Nephron (organoid): ENCODE measurements around the gene PDCD1LG2.

ENCODE experiments used
- H3K27ac Mint-ChIP-seq, 3 experiments: 2 replicates each; pipeline ENCODE4 v1.8.0; 2020; ENCODE audit warnings: mixed read lengths in 3 of 3, mild to moderate bottlenecking in 2 of 3, moderate library complexity in 1 of 3
- H3K27me3 Mint-ChIP-seq: 2 replicates; pipeline ENCODE4 v1.8.0; 2021; ENCODE audit warnings: low read depth, mild to moderate bottlenecking, moderate library complexity, mixed read lengths
- H3K36me3 Mint-ChIP-seq: 2 replicates; pipeline ENCODE4 v1.8.0; 2020; ENCODE audit warnings: low read depth, mixed read lengths
- H3K4me1 Mint-ChIP-seq: 2 replicates; pipeline ENCODE4 v1.8.0; 2020; ENCODE audit warnings: mixed read lengths
- H3K4me3 Mint-ChIP-seq, 3 experiments: 2 replicates each; pipeline ENCODE4 v1.8.0; 2020; ENCODE audit warnings: mild to moderate bottlenecking in 3 of 3, mixed read lengths in 3 of 3, moderate library complexity in 2 of 3
- H3K9me3 Mint-ChIP-seq: 2 replicates; pipeline ENCODE4 v1.8.0; 2020; ENCODE audit warnings: mixed read lengths
- CTCF ChIP-seq, 3 experiments: fragments of 200-600 bp; sonication (generic); IDR thresholded peaks; one replicate each; pipeline ENCODE4 v1.5.0; 2021; ENCODE audit warnings: antibody characterized with exemption in 3 of 3; ENCODE audit not compliant: unreplicated experiment in 3 of 3

PDCD1LG2 gene

GRCh38 chr9:5569891-5570290, 59.6 kb downstream of the PDCD1LG2 start:
- Mint-ChIP-seq H3K36me3 (no peaks in the 10 kb centered on the region), H3K4me3 (no peak overlapping the region), H3K27me3 (no peaks in the 10 kb centered on the region), H3K4me1 (no peaks in the 10 kb centered on the region), H3K9me3 (no peaks in the 10 kb centered on the region), H3K27ac (no peak overlapping the region)
- TF ChIP-seq CTCF (IDR thresholded peaks at IDR 0.05; ENCODE audit: unreplicated experiment in 3 of 3) = no peak

- Mint-ChIP-seq H3K27me3 (no peaks in the 10 kb centered on the region), H3K27ac (no peak overlapping the region), H3K9me3 (no peaks in the 10 kb centered on the region), H3K4me3 (no peak overlapping the region), H3K36me3 (no peaks in the 10 kb centered on the region), H3K4me1 (no peaks in the 10 kb centered on the region)
- TF ChIP-seq CTCF (IDR thresholded peaks at IDR 0.05; ENCODE audit: unreplicated experiment in 3 of 3) = no peak
Measured at GRCh38 chr9:5571629-5572232, 61.4 kb downstream of the PDCD1LG2 start.

- H3K27ac Mint-ChIP-seq = no peak overlapping the region
- no peak overlapping the region for H3K4me3 Mint-ChIP-seq
- H3K27me3 Mint-ChIP-seq = no peaks in the 10 kb centered on the region
- no peak for TF ChIP-seq CTCF (IDR thresholded peaks at IDR 0.05; ENCODE audit: unreplicated experiment in 3 of 3)
- no peaks in the 10 kb centered on the region for H3K4me1 Mint-ChIP-seq
- no peaks in the 10 kb centered on the region for H3K36me3 Mint-ChIP-seq
- no peaks in the 10 kb centered on the region for H3K9me3 Mint-ChIP-seq
Measured at GRCh38 chr9:5574097-5574496, 63.8 kb downstream of the PDCD1LG2 start.

GRCh38 chr9:5575000-5575399, 64.7 kb downstream of the PDCD1LG2 start:
- Mint-ChIP-seq H3K4me3 (no peak overlapping the region), H3K9me3 (no peaks in the 10 kb centered on the region), H3K27me3 (no peaks in the 10 kb centered on the region), H3K27ac (no peak overlapping the region), H3K4me1 (no peaks in the 10 kb centered on the region), H3K36me3 (no peaks in the 10 kb centered on the region)
- TF ChIP-seq CTCF (IDR thresholded peaks at IDR 0.05; ENCODE audit: unreplicated experiment in 3 of 3) = no peak

GRCh38 chr9:5577225-5577624, 66.9 kb downstream of the PDCD1LG2 start:
- Mint-ChIP-seq H3K36me3 (no peaks in the 10 kb centered on the region), H3K27ac (no peak overlapping the region), H3K4me3 (no peak overlapping the region), H3K4me1 (no peaks in the 10 kb centered on the region), H3K9me3 (no peaks in the 10 kb centered on the region), H3K27me3 (no peaks in the 10 kb centered on the region)
- no peak for TF ChIP-seq CTCF (IDR thresholded peaks at IDR 0.05; ENCODE audit: unreplicated experiment in 3 of 3)

- Mint-ChIP-seq H3K9me3 (no peaks in the 10 kb centered on the region), H3K4me3 (no peak overlapping the region), H3K4me1 (no peaks in the 10 kb centered on the region), H3K27ac (no peak overlapping the region), H3K36me3 (no peaks in the 10 kb centered on the region), H3K27me3 (no peaks in the 10 kb centered on the region)
- TF ChIP-seq CTCF (IDR thresholded peaks at IDR 0.05; ENCODE audit: unreplicated experiment in 3 of 3) = no peak
Measured at GRCh38 chr9:5578018-5578697, 67.8 kb downstream of the PDCD1LG2 start.
